ENCODE results near the gene CACNA1B.
A peak's percentile ranks its signal among the peaks of the same experiment; 100 is the strongest.
"Not testable (repeated sequence)": the region's sequence is repeated elsewhere in the genome, so short reads cannot be mapped to it uniquely, and the experiment has no call there.

The CACNA1B gene

GRCh38 chr9:138112090-138112748 lies 234.6 kb downstream of the CACNA1B start:
- DNase-seq (ENCODE audit: low spot score), result peak; percentile 18
- no peak for TF ChIP-seq CTCF (IDR thresholded peaks at IDR 0.05; ENCODE audit: borderline replicate concordance, control extremely low read depth, extremely low read depth, insufficient read depth, missing control alignments)
- in situ Hi-C loops (cut with MboI; ENCODE audit: low sequenced_read_pairs, unreplicated experiment), result no loop called here

DNA sequence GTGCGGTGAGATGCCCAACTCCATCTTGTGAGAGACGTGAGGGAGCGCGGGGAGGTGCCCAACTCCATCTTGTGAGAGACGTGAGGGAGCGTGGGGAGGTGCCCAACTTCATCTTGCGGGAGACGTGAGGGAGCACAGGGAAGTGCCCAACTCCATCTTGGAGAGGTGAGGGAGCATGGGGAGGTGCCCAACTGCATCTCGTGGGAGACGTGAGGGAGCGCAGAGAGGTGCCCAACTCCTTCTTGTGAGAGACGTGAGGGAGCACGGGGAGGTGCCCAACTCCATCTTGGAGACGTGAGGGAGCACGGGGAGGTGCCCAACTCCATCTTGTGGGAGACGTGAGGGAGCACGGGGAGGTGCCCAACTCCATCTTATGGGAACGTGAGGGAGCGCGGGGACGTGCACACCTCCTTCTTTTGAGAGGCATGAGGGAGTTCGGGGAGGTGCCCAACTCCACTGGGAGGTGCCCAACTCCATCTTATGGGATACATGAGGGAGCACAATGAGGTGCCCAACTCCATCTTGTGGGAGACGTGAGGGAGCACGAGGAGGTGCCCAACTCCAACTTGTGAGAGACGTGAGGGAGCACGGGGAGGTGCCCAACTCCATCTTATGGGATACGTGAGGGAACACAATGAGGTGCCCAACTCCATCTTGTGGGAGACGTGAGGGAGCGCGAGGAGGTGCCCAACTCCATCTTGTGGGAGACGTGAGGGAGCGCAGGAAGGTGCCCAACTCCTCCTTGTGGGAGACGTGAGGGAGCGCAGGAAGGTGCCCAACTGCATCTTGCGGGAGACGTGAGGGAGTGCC lies 235.4 kb downstream of the CACNA1B start:
- peak; percentile 8 for DNase-seq (ENCODE audit: low spot score)
- TF ChIP-seq CTCF (IDR thresholded peaks at IDR 0.05; ENCODE audit: borderline replicate concordance, control extremely low read depth, extremely low read depth, insufficient read depth, missing control alignments), result no peak
- in situ Hi-C loops (cut with MboI; ENCODE audit: low sequenced_read_pairs, unreplicated experiment), result no loop called here

DNA sequence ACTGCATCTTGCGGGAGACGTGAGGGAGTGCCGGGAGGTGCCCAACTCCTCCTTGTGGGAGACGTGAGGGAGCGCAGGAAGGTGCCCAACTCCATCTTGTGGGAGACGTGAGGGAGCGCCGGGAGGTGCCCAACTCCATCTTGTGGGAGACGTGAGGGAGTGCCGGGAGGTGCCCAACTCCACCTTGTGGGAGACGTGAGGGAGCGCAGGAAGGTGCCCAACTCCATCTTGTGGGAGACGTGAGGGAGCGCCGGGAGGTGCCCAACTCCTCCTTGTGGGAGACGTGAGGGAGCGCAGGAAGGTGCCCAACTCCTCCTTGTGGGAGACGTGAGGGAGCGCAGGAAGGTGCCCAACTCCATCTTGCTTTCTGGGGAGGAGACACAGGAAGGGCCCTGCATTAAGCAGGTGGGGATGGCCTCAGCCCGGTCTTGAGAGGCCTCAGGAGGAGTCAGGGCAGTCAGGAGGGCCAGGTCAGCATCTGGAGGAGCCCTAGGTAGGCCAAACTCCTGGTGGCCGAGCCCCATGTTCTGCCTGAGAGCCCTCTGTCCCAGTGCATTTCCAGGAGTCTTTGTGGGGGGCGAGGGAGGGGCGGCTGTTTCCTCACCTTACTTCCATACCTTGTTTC lies 236.2 kb downstream of the CACNA1B start:
- in situ Hi-C loops (cut with MboI; ENCODE audit: low sequenced_read_pairs, unreplicated experiment), result not testable (repeated sequence)
- DNase-seq (ENCODE audit: low spot score), result peak; percentile 19

DNA sequence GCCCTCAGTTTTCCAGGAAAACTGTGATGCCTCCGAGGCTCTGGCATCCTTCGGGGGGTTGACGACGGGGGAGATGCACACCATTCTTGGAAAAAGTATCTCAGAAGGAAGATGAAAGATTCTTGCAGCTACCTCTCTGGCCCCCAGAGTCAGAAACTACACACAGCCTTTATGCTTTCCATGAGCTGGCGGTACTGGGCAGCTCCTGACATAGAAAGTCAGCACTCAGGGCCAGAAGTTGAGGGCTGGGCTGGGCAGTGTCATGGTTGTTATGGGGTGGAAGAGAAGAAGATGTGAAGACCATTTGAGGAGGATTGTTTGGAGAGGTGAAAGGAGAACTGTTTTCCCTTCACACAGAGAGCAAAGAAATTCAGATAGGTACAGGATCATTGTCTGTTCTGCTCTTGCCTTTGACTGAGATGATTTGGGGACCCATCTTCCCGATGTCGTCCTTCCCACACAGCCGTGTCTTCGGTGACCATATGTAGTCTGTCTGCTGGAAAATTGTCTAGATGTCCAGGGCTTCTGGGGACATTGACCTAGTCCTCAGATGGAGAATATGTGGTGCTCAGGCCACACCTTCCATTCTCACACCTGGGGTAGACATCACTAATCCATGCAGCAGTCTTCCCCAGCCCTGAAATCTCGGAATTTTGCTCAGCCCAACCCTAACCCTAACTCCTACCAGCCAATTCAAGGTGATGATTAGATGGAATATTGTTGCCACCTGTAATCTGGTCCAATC lies 237.1 kb downstream of the CACNA1B start:
- DNase-seq (ENCODE audit: low spot score), result no peak
- in situ Hi-C loops (cut with MboI; ENCODE audit: low sequenced_read_pairs, unreplicated experiment), result no loop called here
- no peak for TF ChIP-seq CTCF (IDR thresholded peaks at IDR 0.05; ENCODE audit: borderline replicate concordance, control extremely low read depth, extremely low read depth, insufficient read depth, missing control alignments)

GRCh38 chr9:138115506-138115905 lies 237.9 kb downstream of the CACNA1B start:
- no peak for TF ChIP-seq CTCF (IDR thresholded peaks at IDR 0.05; ENCODE audit: borderline replicate concordance, control extremely low read depth, extremely low read depth, insufficient read depth, missing control alignments)
- DNase-seq (ENCODE audit: low spot score), result no peak
- in situ Hi-C loops (cut with MboI; ENCODE audit: low sequenced_read_pairs, unreplicated experiment), result no loop called here

DNA sequence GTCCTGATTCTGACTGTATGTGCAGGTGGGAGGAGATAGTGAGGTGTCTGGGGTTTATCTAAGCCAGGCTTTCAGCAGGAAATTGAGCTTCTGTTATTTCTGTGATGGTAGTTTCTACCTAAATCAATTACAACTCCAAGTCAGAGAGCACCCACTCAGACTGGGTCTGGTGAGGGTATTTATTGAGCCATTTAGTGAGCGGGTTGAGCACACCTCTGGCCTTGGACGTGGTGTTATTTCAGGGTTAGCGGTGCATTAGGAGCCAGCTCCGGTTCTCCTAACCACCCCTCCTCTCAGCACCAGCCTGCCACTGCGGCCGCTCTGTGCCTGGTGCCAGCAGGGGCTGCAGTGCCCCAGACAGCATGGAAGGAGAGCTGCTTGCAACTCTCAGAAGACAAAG lies 238.9 kb downstream of the CACNA1B start:
- in situ Hi-C loops (cut with MboI; ENCODE audit: low sequenced_read_pairs, unreplicated experiment), result no loop called here
- DNase-seq (ENCODE audit: low spot score), result no peak
- no peak for TF ChIP-seq CTCF (IDR thresholded peaks at IDR 0.05; ENCODE audit: borderline replicate concordance, control extremely low read depth, extremely low read depth, insufficient read depth, missing control alignments)
